Left lung (tissue), 10 donors: ENCODE data around the gene FHAD1. TPM values are rescaled to one million over a fixed set of nuclear protein-coding genes. Genes with fewer than 3 reads are reported as not detected.
A peak's percentile ranks its signal among the peaks of the same experiment; 100 is the strongest.

Experiments
- ATAC-seq: fragments of 200-7000 bp; cut with Tn5 transposase; one replicate; pipeline ENCODE4 v1.9.1; 2020; ENCODE audit warnings: moderate library complexity
- DNase-seq, 4 donors: peaks; one replicate each; pipeline ENCODE4 v3.0.0-alpha.2; 2013 to 2020
- H3K27ac ChIP-seq, 2 donors: fragments of 200-600 bp; sonication (generic) in 1 of 2; one replicate each; pipeline versions ENCODE4 v1.5.0 to v1.8.0; 2020 to 2021
- H3K27me3 ChIP-seq, 2 donors: fragments of 200-600 bp; sonication (generic) in 1 of 2; one replicate each; pipeline versions ENCODE4 v1.5.0 to v1.8.0; 2020 to 2021
- H3K36me3 ChIP-seq, 2 donors: fragments of 200-600 bp; sonication (generic) in 1 of 2; one replicate each; pipeline versions ENCODE4 v1.5.0 to v1.8.0; 2020 to 2021
- H3K4me1 ChIP-seq, 2 donors: fragments of 200-600 bp; one replicate each; pipeline ENCODE4 v1.8.0; 2021
- H3K4me3 ChIP-seq, 2 donors: fragments of 200-600 bp; sonication (generic) in 1 of 2; one replicate each; pipeline versions ENCODE4 v1.5.0 to v1.8.0; 2020 to 2021; ENCODE audit warnings: mild to moderate bottlenecking in 1 of 2
- H3K9me3 ChIP-seq, 2 donors: fragments of 200-600 bp; sonication (generic) in 1 of 2; one replicate each; pipeline versions ENCODE4 v1.5.0 to v1.8.0; 2020 to 2021
- CTCF ChIP-seq, 2 donors: fragments of 200-600 bp; sonication (generic) in 1 of 2; IDR thresholded peaks; one replicate each; pipeline versions ENCODE4 v1.5.0 to v1.8.0; 2021; ENCODE audit warnings: antibody characterized with exemption in 2 of 2
- intact Hi-C, 2 donors: fragments of 100-400 bp; cut with DNase I; formaldehyde crosslinking; loops; one replicate each; pipeline versions ENCODE4 v1.11.2 to v1.14.2; 2022
- polyA plus RNA-seq, 6 donors: library from polyadenylated mRNA; unstranded; fragments of 120-200 nt; gene quantifications; one replicate each; pipeline ENCODE4 v1.2.1, GENCODE V29; 2013; ENCODE audit not compliant: insufficient read length in 6 of 6
- total RNA-seq, 2 donors: library from RNA; stranded (reverse); fragmentation: NEBNext Ultra II Directional; extraction: Animal tissue kit (Norgen Biotek cat#: 25700); gene quantifications; one replicate each; pipeline ENCODE4 v1.2.1, GENCODE V29; 2021
- donor health status: DM: no; HTN: yes; CAD: no.
- donor health status: DM: no; HTN: no; CAD: no.

FHAD1 gene
- total and polyA plus RNA-seq, 8 donors = 1.1 to 8.5 (median 3.9) TPM

- no peak for DNase-seq
- no peak for ATAC-seq
- intact Hi-C loops = no loop called here
- TF ChIP-seq CTCF (IDR thresholded peaks at IDR 0.05) = no peak
- no peaks in the 10 kb centered on the region for H3K36me3 ChIP-seq
- peaks cover 4 to 34% of the 10 kb centered on the region in 2 donors for H3K4me1 ChIP-seq
- H3K9me3 ChIP-seq = no peaks in the 10 kb centered on the region
- no peaks in the 10 kb centered on the region for H3K27me3 ChIP-seq
- no peak overlapping the region for H3K27ac ChIP-seq
- no peak overlapping the region for H3K4me3 ChIP-seq
Observed at GRCh38 chr1:15255582-15256149, 8.6 kb downstream of the FHAD1 start.

DNA sequence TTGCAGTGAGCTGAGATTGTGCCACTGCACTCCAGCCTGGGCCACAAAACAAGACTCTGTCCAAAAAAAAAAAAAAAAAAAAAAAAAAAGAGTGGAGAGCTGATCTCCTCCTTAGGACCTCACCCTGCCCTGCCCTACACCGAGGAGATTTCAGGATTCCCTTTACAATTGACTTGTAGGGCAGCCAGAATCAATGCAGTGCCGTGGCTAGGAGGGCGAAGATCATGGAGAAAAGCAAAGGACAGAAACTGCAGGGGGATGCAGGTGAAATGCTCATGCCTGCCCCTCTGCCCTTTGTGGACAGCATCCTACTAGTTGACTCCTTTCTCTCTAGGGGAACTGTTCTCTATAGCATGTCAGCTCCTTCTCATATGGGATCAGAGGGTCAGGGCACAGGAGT lies 9.6 kb downstream of the FHAD1 start:
- Histone ChIP-seq H3K36me3 (no peaks in the 10 kb centered on the region), H3K4me3 (no peak overlapping the region), H3K27ac (no peak overlapping the region), H3K27me3 (no peaks in the 10 kb centered on the region), H3K9me3 (no peaks in the 10 kb centered on the region), H3K4me1 (peaks cover 11 to 42% of the 10 kb centered on the region in 2 donors)
- ATAC-seq (no peak), DNase-seq (no peak)
- no peak for TF ChIP-seq CTCF (IDR thresholded peaks at IDR 0.05)
- intact Hi-C loops = no loop called here

DNA sequence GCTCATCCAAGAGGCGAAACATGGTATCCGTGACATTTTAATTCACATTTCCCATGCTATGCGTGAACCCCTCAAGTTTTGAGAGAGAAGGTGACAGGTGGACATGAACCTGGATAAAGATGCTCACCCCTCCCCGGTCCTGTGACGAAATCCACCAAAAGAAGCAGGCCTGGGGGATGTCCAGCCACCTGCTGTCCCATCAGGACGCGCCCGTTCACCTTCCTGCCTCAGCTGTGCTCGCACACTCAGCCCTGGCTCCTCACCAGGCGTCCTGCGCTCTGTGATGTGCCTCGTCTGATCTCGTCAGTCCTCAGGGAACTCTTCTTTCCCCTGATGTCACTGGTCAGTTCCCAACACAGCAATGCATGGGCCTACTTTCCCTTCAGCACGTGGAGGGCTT lies 10.3 kb downstream of the FHAD1 start:
- ATAC-seq = no peak
- H3K4me1 ChIP-seq = peaks cover 11 to 49% of the 10 kb centered on the region in 2 donors
- no peaks in the 10 kb centered on the region for H3K9me3 ChIP-seq

DNA sequence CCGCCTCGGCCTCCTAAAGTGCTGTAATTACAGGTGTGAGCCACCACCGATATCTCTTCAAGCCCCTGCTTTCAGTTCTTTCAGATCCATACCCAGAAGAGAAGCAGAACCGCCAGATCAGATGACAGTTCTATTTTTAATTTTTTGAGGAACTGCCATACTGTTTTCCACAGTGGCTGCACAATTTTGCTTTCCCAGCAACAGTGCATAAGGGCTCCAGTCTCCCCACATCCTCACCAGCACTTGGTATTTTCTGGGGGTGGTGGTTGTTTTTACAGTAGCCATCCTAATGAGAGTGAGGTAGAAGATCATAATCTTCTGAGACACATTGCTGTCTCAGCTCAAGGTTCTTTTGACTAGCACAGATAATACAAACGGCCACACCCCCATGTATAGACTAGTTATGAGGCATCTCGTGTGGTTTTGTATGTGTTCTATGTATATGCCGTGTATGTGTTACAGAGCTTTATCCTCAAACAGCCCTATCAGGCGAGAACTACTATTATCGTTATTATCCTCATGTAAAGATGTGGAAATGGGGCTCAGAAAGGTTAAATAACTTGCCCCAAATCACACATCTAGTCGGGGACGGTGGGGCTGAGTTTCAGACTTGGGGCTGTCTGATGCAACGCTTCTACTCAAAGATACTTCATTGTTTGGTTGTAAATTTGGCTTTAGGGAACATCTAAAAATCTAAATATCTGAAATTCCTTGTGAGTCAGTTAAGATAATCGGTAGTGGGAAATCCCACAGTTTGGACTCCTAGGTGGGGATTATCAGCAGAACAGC lies 12.0 kb downstream of the FHAD1 start:
- Histone ChIP-seq H3K4me1 (peaks cover 11 to 59% of the 10 kb centered on the region in 2 donors), H3K27ac (peak overlapping the region; percentile 33 to 85), H3K36me3 (no peaks in the 10 kb centered on the region), H3K27me3 (no peaks in the 10 kb centered on the region), H3K9me3 (no peaks in the 10 kb centered on the region), H3K4me3 (no peak overlapping the region)
- intact Hi-C loops = no loop called here
- TF ChIP-seq CTCF (IDR thresholded peaks at IDR 0.05) = no peak
- peak; percentile 33 for ATAC-seq
- DNase-seq = no peak

More for the DNA sequence above, 10.3 kb downstream of the FHAD1 start:
- no peak for TF ChIP-seq CTCF (IDR thresholded peaks at IDR 0.05)
- Histone ChIP-seq H3K36me3 (no peaks in the 10 kb centered on the region), H3K4me3 (no peak overlapping the region), H3K27me3 (no peaks in the 10 kb centered on the region), H3K27ac (no peak overlapping the region)
- no peak for DNase-seq
- intact Hi-C loops = no loop called here

GRCh38 chr1:15259622-15260007 lies 12.6 kb downstream of the FHAD1 start:
- ATAC-seq (no peak), DNase-seq (no peak)
- H3K27me3 ChIP-seq = no peaks in the 10 kb centered on the region
- H3K4me3 ChIP-seq = no peak overlapping the region
- intact Hi-C loops = loop anchor here in 1 of 2 donors (10.0 kb wide), 1 partner anchor 105 kb away; the partner anchor contains the start of gene TMEM51
- peaks cover 11 to 59% of the 10 kb centered on the region in 2 donors for H3K4me1 ChIP-seq
- peak overlapping the region; percentile 71 to 85 for H3K27ac ChIP-seq
- H3K9me3 ChIP-seq = peaks cover 0 to 1% of the 10 kb centered on the region in 2 donors
- H3K36me3 ChIP-seq = no peaks in the 10 kb centered on the region
- TF ChIP-seq CTCF (IDR thresholded peaks at IDR 0.05) = no peak
